GM19239 (cell line): ENCODE data around the gene RNF181.
"Not testable (repeated sequence)": the region's sequence is repeated elsewhere in the genome, so short reads cannot be mapped to it uniquely, and the experiment has no call there.

Source experiments
- DNase-seq: peaks from one replicate; pipeline ENCODE4 v3.0.0; 2011; ENCODE audit warnings: low spot score; ENCODE audit not compliant: insufficient read length
- FAIRE-seq: peaks from 2 replicates; lab custom pipeline; 2011; peaks lifted over from hg19 to GRCh38; lab: Jason Lieb, UNC

RNF181 gene

DNA sequence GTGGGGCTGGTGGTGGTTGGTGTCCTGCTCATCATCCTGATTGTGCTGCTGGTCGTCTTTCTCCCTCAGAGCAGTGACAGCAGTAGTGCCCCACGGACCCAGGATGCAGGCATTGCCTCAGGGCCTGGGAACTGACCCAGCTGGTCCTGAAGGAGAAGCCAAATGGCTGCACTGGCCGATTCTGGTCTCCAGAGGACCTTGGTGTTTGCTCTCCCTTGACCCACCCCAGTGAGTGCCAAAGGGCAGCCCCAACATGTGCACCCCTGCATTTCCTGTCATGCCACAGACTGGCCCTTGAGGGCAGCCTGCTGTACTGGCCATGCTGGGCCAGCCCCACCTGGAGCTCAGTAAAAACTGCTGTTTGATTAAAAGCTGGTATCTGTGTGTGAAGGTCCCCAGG, 2.5 kb upstream of the RNF181 start:
- no peak for FAIRE-seq

DNA sequence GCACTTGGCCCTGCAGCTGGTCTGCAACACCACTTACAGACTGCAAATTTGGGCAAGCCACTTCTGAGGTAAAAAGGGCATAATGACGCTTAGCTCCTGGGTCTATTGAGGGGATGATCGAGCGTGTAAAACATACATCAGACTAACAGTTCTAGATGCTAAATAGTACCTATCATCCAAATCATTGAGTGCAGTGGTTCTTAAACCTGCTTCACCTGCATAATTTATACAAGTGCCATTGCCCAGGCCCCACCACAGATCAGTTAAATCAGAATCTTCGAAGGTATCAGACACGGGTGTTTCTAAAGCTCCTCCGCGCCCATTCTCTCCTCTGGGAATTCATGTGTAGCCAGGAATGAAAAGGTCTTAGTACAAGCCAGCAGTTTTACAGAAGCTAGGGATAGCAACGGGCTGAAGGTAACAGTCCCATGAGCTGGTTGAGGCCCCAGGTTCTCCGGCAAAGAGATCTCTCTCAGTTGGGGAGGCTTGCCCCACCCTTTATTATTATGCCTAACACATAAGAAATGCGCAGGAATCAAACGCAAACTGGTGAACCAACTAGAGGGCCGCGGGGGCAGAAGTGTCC, 737 bp upstream of the RNF181 start:
- DNase-seq (no peak), FAIRE-seq (no peak)

More for the DNA sequence above, 2.5 kb upstream of the RNF181 start:
- no peak for DNase-seq

DNA sequence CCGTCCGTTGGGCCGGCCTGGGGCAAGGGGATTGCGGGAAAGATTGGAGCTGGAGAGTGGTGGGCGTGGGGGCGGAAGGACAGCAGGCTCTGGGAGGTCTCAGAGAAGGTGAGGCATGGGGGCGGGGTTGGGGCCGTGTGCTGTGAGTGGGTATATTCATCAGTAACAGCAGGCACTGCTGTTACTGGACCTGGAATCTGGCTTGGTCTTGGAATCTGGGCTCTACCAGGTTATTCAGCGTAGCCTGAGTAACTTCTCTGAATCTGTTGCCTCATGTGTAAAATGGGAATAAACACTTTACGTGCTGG, 435 bp downstream of the RNF181 start:
- no peak for DNase-seq
- FAIRE-seq = peak; percentile 23

DNA sequence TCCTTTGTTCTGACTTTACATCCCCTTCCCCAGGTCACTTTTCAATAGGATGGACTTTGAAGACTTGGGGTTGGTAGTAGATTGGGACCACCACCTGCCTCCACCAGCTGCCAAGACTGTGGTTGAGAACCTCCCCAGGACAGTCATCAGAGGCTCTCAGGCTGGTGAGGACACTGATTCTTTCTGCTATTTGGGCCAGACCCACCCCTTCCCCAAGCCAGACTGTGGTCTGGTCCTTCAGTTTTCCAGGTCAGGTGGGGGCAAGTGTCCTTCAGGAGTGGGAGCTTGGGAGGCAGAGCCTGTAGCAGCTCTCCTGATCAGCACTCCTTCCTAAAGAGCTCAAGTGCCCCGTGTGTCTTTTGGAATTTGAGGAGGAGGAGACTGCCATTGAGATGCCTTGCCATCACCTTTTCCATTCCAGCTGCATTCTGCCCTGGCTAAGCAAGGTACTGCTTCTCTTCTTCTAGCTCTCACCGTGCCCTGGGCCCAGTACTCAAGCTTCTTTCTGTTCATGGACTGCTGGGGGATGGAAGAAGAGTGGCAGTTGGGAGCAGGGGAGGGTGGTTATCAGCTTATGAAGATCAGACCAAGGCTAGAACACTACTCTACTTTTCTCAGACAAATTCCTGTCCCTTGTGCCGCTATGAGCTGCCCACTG, 1.1 kb downstream of the RNF181 start:
- no peak for FAIRE-seq
- no peak for DNase-seq

DNA sequence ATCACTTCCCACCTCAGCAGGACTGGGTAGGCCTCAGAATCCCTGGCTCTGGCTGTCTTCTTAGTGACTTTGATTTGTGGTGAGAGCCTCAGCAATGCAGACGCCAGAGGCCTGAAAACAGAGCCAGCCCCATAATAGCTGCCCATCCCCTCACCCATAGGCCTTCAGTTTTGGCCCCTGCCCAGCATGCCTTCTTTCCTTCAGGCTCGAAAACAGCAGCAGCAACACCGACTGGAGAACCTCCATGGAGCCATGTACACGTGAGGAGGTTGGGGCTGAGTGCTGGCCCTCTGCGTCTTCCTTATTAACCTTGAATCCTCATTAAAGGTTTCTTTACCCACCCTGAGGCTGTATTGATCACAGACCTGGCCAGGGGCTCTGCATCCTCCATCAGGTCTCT, 1.7 kb downstream of the RNF181 start:
- no peak for FAIRE-seq
- no peak for DNase-seq

DNA sequence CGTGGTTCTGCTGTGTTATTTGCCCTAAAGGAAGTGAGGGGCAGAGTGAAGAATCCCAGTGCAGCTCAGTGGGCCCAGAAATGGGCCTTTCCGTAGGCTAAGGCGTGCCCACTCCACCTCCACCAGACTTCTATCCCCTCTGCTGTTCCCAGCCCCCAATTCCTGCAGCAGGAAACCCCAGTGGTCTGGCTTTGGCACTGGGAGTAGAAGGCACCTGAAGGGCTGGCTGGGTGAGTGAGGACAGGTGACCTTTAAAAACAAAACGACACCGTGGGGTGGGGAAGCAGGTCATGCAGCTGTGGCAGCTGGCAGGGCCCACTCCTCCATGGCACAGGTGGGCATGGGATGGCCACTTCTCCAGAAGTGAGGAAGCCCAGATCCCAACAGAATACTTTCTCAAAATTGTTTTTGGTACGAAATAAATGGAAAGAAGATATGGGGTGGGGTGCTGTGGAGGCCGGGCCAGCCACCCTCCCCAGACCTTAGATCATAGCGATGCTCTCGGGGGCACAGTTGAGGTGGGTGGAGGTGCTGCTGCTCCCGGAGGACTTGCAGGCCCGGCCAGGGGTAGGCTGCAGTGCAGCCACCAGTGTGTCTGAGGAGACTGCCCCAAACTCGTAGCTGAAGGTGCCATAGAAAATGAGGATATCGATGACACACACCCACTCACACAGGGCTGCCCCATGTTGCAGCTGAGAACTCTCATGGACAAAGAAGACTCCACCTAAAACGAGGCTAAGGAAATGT, 3.2 kb downstream of the RNF181 start:
- DNase-seq (no peak), FAIRE-seq (no peak)

DNA sequence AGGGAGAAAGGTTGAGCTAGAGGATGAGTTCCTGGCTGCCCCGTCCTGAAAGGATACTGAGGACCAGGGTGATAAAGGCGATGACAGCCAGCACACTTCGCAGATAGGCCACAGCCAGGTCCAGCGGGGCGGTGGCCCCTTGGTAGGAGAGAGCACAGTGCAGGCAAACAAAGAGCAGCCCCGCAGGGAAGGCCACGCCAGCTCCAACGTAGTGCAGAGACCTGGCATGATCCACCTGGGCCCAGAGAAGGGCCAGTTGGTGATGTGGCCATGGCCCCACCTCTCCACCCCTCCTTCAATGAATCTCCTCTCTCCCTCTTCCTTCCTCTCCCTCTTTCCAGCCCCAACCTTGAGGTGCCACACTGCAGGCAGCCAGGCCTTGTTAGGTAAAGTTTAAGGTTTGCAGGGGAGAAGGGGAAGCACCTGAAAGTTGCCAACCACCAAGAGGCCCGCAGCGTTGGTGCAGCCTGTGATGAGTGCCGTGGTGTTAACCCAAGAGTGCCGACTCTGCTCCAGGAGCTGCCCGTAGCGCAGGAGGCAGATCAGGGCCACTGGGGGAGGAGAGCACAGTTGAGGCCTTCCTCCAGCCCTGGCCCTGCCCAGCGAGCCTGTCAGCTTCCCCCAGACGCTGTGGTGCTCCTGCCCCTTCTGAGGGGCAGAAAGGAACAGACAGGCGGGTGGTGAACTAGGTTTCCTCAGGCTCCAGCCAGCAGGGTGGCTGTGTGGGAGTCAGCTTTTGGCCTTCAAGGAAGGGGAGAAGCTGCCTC, 4.1 kb downstream of the RNF181 start:
- FAIRE-seq = no peak
- DNase-seq = no peak

DNA sequence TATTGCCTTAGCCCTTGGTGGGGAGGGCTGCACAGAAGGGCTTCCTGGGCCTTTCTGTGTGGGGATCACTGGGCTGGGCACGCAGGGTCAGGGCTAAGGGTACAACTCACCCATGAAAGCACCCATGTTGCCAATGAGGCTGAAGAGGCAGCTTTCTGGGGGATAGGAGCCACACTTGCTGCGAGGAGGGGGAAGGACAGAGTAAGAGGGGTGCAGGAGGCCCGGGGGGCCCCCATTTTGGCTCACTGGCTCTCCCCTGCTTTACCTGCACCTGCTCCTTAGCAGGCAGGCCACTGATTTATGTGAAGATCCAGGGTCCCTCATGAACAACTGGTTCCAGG, 4.7 kb downstream of the RNF181 start:
- no peak for FAIRE-seq
- DNase-seq = no peak

DNA sequence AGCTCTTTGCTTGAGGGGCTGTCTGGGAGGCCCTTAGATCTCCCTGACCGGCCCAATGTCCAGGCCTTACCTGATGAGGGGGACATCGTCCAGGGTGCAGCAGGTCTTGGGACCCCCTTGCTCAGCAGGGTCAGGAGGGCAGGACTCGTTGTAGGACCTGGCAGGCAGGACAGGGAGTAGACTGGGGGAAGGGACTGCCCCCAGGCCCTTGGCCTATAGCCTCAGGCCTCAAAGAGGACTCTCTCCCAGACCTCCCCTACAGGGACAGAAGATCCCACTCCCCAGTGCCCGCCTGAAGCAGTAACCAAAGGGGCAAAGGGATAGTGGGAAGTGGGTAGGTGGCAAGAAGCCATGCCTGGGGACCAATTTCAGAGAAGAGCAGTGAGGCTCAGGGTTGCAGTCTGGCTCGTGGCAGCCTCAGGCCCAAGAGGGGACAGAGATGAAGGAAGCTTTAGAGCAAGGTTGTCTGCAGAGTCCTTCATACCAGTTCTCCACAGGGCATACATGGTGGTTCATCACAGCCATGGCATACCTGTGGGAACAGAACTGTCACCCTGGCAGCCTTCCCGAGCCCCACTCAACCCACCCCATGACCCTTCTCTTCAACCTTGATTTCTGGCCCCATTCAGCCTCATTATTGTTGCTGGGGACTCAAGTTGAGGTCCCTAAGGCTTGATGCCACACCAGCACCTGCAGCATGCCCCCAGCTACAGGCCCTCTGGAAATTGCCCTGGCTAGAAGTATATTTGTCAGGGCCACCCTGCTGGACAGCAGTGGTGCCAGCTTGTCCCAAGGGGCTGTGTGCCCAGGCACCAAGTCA, 5.6 kb downstream of the RNF181 start:
- FAIRE-seq (no peak), DNase-seq (no peak)

DNA sequence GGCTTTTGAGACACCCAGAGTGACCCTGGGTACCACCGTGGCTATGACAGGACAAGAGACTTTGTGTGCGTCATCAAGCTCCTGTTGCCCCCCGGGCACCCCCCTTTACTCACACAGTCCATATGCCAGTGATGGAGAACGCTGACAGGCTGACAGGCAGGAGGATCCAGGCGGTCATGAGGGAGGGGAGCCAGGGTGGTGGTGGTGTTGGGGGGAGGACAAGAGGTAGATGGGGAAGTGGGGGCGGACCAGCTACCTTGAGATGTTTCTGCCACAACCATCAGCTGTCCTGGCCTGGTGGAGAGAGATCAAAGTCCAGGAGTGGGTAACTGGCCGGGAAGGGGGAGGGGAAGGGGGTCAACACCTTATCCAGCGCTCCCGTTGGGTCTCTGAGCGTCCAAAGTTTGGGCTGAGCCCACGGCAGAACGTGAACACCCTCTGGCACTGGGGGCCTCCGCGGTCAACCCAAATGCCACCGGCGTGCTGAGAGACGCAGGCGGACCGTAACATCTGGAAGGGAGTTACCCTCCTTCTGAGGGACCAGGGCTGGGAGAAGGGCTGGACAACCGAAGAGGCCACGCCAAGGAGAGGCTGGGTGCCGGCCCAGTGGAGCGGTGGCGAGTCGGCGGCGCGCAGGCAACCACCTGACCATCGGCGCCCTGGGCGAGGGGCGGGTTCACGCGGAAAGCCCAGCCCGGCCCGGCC, 6.4 kb downstream of the RNF181 start:
- DNase-seq (no peak), FAIRE-seq (no peak)

DNA sequence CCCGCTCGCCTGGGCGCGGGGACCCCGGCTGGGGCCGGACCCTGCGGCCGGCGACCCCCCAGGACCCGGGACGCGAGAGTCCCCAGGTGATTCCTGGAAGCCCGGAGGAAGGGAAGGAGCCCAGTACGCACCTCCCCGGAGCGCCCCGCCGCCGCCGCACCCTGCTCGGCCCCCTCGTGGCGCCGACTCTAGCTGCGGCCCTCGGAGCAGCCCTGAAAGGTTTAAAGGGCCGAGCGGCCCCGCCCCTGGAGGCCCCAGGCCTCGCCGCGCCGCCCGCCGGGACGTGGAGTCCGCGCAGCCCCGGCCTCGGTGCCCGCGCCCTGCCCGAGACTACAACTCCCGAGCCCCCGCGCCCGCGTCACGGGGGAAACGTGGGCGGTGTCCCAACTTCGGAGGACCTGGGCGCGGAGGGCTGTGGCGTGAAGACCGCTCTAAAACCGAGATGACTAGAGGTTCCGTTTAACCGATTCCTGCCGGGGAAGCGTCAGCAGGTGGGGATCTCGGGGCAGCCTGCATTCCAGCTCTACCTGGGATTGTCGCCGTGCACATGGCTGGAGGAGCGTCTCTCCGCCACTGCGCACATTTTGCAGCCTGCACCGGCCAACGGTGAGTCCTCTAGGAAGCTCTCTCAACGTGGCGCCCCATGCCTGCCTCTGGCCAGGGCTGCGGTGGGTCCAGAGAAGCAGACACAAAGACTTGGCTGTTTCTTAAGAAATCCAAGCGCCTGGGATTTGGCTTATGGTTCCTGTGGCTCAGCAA, 7.1 kb downstream of the RNF181 start, which contains the start of gene TMEM150A:
Gene TMEM150A (minus strand): TSS at position 223 of the 759 bp plus-strand sequence. CDS start 750 bp downstream, outside the sequence.
- DNase-seq = peak; percentile 86
- FAIRE-seq = peak; percentile 87

DNA sequence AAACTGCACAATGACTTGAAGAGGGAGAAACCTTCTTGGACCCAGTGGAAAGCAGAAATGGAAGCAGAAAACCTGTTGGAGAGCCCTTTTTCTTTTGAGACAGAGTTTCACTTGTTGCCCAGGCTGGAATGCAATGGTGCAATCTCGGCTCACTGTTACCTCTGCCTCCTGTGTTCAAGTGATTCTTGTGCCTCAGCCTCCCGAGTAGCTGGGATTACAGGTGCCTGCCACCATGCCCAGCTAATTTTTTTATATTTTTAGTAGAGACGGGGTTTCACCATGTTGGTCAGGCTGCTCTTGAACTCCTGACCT, 8.5 kb downstream of the RNF181 start:
- DNase-seq, FAIRE-seq: not testable (repeated sequence)

DNA sequence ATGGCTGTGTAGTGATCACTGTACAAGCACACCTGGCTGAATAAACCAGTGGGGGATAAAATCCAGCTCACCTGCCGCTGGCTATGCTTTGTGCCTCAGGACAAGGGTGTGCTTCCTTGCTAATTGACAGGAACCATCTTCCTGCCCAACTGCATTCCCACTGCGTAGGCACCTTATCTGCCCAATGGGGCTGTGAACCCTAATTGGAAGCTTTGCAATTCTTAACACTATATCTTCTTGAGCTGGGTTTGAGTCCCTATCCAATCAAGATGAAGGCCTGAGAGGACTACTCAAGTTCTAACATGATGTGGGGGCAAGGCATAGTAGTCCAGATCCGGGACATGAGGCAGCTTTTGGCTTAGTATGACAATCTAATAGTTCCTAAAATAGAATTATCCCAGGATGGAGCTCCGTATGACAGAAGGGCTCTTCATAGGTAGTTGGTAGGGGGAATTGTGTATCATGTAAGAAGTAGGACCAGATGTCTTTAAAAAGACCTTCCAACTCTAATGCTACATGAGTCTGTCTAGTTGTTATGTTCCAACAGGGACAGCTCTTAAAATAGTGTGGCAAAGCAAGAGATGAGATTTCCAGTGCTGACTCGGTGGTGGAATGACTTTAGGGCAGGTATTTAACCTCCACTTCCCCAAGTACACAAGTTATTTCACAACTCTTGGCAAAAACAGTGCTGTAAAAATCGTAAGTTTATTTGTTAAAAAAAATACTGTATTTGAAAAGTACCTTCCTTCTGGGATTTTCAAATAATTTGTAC, 9.2 kb downstream of the RNF181 start:
- DNase-seq (no peak), FAIRE-seq (no peak)

DNA sequence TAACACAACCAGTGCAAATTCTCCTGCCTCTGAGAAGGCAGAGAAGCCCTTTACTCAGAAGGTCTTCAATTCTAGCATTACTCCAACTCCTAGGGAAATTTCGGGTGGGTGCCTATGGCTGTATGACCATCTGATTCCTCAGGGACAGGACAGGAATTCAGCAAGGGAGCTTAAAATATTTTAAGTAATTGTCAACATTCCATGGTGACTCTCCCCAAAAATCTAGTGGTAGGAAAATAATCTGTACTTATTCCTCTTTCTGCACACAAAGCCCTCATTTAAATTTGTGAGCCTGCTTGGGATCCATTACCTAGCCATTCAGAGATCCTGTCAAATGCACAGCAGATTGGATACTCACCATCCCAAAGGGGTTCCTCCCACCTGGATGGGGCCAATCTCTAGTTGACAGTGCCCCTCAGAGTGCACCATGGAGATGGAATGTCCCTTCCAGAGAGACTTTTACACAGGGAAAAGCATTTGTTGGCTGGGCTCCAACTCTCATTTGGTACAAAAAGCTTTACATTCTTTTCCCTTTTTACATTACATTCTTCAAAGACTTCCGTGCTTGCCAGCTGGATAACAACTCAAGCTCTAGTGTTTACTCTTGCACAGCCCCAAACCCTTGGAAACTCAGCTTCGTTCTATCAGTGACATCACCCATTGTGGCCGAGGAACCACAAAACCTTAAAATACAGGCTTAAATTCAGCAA, 10.0 kb downstream of the RNF181 start:
- no peak for FAIRE-seq
- DNase-seq = no peak

DNA sequence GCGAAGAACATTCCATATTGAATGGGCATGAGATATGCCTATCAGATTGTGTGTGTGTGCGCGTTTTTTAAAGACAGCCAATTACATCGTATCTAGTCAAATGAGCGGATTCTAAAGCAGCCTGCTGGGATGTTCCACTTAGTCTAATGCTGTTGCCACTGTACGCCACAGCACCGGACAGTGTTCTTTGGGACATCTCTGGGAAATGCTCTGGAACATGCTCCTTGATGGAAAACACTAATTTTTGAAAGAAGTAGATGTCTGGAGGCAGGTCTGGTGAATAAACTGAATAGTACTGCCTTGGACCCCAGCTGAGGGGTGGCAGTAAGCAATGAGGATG, 10.5 kb downstream of the RNF181 start:
- FAIRE-seq = no peak

DNA sequence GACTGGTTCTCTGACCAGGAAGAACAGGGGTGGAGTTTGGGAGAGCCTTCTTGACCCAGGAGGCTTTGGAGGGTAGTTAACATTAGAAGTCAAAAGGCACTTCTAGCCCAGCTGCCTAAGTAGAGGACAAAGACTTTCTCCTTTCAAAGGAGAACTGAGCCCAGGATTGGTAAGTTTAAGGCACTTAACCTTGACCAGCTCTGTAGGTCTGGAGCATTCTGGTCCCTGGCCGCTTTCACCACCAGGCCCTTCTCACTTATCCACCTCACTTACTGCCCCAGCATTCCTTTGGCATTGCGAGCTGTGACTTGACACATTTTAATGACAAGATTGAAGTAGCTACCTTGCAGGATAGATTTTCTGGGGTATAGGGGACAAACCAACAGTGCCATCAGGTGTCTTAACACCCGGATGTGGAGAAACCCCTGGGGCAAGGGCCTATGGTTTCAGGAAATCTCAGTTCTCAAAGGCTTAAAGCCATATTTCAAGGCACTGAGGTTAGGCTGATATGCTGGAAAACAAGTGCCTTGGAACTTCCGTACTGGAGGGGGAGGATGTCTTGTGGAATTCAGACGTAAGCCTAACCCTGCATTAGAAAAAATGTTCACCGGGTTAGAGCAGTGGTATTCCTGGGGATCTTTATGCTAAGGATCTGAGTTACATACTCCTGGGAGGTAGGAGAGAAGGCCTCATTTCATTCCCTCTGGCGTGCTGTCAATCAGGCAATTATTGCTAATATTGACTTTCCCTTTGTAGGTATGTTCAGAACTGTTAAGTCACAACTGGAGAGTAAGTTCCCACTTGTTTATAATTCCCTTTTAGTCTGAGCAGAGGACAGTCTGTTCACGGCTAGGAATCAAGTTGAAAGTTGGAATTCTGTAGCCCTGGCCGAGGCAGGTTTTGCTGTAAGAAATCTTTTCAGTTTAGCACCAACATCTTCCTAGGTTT, 12.0 kb downstream of the RNF181 start:
- DNase-seq (no peak), FAIRE-seq (no peak)

More for the DNA sequence above, 10.5 kb downstream of the RNF181 start:
- no peak for DNase-seq
